MCF 10A (cell line): ENCODE data around the gene SNRNP48. TPM values are rescaled to one million over a fixed set of nuclear protein-coding genes. Genes with fewer than 3 reads are reported as not detected.

Source experiments
- BruUV-seq: library from RNA; stranded (reverse); fragments of 400-500 nt; replicated peaks from 2 replicates; lab custom pipeline; 2021; lab: Mats Ljungman, UMichigan
- CTCF ChIA-PET: fragments of 300-600 bp; sonication (Branson Sonifier 250); formaldehyde crosslinking; extraction: SDS; loops from one replicate; lab custom pipeline; 2021; ENCODE audit warnings: antibody characterized with exemption, inconsistent platforms; lab: Yijun Ruan, JAX
- POLR2A ChIA-PET: fragments of 300-600, 350-650 bp; sonication (Branson Sonifier 250); formaldehyde crosslinking; extraction: SDS; loops from one replicate; lab custom pipeline; 2020; ENCODE audit warnings: antibody characterized with exemption, inconsistent platforms; lab: Yijun Ruan, JAX
- DNase-seq: peaks from one replicate; pipeline ENCODE4 v3.0.0-alpha.2; 2018; ENCODE audit not compliant: unreplicated experiment
- H3K27ac Mint-ChIP-seq: one replicate; pipeline ENCODE4 v1.8.0; 2022; ENCODE audit warnings: mild to moderate bottlenecking, low read depth, mixed read lengths; ENCODE audit not compliant: unreplicated experiment
- H3K27me3 Mint-ChIP-seq: one replicate; pipeline ENCODE4 v1.8.0; 2022; ENCODE audit warnings: mixed read lengths; ENCODE audit not compliant: insufficient read depth, unreplicated experiment
- H3K36me3 Mint-ChIP-seq: one replicate; pipeline ENCODE4 v1.8.0; 2022; ENCODE audit warnings: mild to moderate bottlenecking, moderate library complexity, mixed read lengths; ENCODE audit not compliant: insufficient read depth, unreplicated experiment
- H3K4me1 Mint-ChIP-seq: one replicate; pipeline ENCODE4 v1.8.0; 2022; ENCODE audit warnings: mixed read lengths; ENCODE audit not compliant: insufficient read depth, unreplicated experiment
- H3K4me3 Mint-ChIP-seq: one replicate; pipeline ENCODE4 v1.8.0; 2022; ENCODE audit warnings: mild to moderate bottlenecking, moderate library complexity, mixed read lengths; ENCODE audit not compliant: unreplicated experiment
- H3K9me3 Mint-ChIP-seq: one replicate; pipeline ENCODE4 v1.8.0; 2022; ENCODE audit warnings: mixed read lengths; ENCODE audit not compliant: unreplicated experiment
- intact Hi-C: fragments of 100-400 bp; cut with micrococcal nuclease; formaldehyde crosslinking; loops from 2 replicates; pipeline ENCODE4 v1.14.1; 2022
- total RNA-seq: library from RNA; stranded (reverse); gene quantifications from 2 replicates; pipeline ENCODE4 v1.2.3, GENCODE V29; 2022
- TF ChIP-seq, protein P1 (sequence below): fragments of 200-600 bp; IDR thresholded peaks from one replicate; pipeline ENCODE4 v1.8.0; 2022; ENCODE audit warnings: antibody characterized with exemption, mild to moderate bottlenecking; ENCODE audit not compliant: unreplicated experiment

SNRNP48 gene
- total RNA-seq, 1 experiment from 2014 or later, result 10.2 TPM

DNA sequence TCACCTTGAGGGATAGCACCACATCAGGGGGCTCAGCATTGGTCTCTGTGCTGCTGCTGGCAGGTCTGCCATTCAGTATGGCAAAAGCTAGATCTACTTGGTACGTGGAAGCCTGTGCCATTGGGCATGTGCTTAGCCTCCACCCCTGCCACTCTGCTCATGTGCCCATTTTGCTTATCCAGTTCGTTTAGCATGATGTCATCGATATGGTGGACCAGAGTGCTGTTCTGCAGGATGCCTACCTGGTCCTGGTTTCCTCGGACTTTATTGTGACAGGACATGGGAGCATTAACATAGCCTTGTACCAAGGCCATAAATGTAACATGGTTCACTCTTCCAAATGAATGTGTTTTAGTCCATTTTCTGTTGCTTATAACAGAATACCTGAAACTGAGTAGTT is 68.5 kb downstream of the SNRNP48 start:
- TF ChIP-seq, protein P1, sequence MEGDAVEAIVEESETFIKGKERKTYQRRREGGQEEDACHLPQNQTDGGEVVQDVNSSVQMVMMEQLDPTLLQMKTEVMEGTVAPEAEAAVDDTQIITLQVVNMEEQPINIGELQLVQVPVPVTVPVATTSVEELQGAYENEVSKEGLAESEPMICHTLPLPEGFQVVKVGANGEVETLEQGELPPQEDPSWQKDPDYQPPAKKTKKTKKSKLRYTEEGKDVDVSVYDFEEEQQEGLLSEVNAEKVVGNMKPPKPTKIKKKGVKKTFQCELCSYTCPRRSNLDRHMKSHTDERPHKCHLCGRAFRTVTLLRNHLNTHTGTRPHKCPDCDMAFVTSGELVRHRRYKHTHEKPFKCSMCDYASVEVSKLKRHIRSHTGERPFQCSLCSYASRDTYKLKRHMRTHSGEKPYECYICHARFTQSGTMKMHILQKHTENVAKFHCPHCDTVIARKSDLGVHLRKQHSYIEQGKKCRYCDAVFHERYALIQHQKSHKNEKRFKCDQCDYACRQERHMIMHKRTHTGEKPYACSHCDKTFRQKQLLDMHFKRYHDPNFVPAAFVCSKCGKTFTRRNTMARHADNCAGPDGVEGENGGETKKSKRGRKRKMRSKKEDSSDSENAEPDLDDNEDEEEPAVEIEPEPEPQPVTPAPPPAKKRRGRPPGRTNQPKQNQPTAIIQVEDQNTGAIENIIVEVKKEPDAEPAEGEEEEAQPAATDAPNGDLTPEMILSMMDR, result no peak
- POLR2A ChIA-PET, result no interaction called here

DNA sequence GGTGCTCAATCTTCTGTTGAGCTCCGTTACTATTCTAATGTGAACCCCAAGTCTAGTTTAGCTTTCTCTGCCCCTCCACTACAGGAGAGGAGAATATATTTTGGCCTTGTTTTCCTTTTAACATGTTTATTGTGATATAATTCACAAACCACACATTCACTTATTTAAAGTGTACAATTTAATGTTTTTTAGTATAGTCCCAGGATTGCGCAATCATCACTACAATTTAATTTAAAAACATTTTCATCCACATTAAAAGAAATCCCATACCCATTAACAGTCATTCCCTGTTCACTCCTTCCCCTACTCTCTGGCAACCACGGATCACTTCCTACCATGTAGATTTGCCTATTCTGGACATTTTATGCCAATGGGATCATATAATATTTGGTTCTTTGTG is 71.4 kb downstream of the SNRNP48 start:
- no peaks in the 10 kb centered on the region for H3K36me3 Mint-ChIP-seq
- no peak overlapping the region for H3K4me3 Mint-ChIP-seq
- no TSS peak for BruUV-seq
- CTCF ChIA-PET, result no interaction called here
- TF ChIP-seq, protein P1, result no peak
- DNase-seq, result no peak
- no peak overlapping the region for H3K27ac Mint-ChIP-seq
- intact Hi-C loops, result no loop called here
- no peaks in the 10 kb centered on the region for H3K27me3 Mint-ChIP-seq
- no peaks in the 10 kb centered on the region for H3K4me1 Mint-ChIP-seq
- POLR2A ChIA-PET, result interaction anchor here (2.0 kb wide), 1 partner anchor 12 kb away, joined by 4 read pairs; no protein-coding TSS in a partner anchor
- H3K9me3 Mint-ChIP-seq, result no peaks in the 10 kb centered on the region

More for the DNA sequence above, 68.5 kb downstream of the SNRNP48 start:
- intact Hi-C loops, result no loop called here
- Mint-ChIP-seq H3K4me1 (no peaks in the 10 kb centered on the region), H3K27me3 (no peaks in the 10 kb centered on the region), H3K9me3 (no peaks in the 10 kb centered on the region), H3K27ac (no peak overlapping the region), H3K36me3 (no peaks in the 10 kb centered on the region), H3K4me3 (no peak overlapping the region)
- BruUV-seq, result no TSS peak
- DNase-seq, result no peak
- CTCF ChIA-PET, result interaction anchor here (0.5 to 0.6 kb wide), 2 partner anchors 12 to 487 kb away, joined by 3 to 4 read pairs; no protein-coding TSS in a partner anchor

Other genes with a start within 250 kb of the SNRNP48 start
- 0.33 and 0.47 TPM in 2 replicates for gene CAGE1, start 200.5 kb upstream of the SNRNP48 start, total RNA-seq
- 34.2 and 40.9 TPM in 2 replicates for gene RIOK1, start 200.4 kb upstream of the SNRNP48 start, total RNA-seq
- 163 and 227 TPM in 2 replicates for gene DSP, start 48.5 kb upstream of the SNRNP48 start, total RNA-seq
- 0.12 and 0.56 TPM in 2 replicates for gene BMP6, start 135.9 kb downstream of the SNRNP48 start, total RNA-seq